SKM-1 (cell line): ENCODE data around the gene C1QL1.

Experiments
- DNase-seq: peaks from one replicate; lab custom pipeline; 2025; ENCODE audit not compliant: unreplicated experiment; lab: John Stamatoyannopoulos, UW

The C1QL1 gene

DNA sequence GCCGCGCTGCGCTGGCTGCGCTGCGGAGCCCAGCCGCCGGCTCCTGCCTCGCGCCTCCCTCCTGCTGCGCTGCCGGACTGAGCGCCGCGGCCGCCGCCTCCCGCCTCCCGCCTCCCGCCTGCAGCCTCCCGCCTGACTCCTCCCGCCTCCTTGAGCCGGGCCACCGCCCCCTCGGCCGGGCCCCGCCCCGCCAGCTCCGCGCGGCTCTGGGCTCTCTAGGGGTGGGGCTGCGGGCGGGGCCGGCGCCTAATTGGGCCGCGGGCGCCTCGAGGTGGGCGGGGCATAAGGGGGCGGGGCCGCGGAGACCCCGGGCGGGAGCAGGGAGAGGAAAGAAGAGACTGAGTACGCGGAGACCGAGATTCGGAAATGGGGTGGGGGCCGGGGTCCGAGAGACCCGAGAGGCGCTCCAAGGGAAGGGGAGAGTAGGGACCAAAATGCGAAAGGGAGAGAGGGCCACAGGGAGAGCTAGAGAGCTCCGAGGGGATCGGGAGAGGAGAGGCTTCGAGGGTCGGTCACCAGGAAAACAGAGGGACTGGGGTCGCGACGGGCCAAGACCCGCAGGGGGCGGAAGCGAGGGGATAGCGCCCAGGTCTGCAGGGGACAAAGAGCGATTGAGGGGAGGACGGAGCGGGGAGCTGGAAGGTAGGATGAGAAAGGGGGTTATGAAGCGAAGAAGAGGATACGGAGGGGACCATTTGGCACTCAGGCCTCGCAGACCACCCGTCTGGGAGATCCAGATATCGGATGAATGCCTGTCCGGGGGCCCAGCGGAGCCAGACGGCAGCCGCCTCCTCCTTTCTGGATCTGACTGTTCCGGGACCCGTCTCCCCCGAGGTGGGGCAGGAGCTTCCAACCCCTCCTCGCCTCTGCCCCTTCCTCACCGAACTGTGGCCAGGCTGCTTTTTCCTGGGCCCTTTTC lies at the start of gene C1QL1:
Gene C1QL1 (minus strand): TSS at position 79 of the 919 bp plus-strand sequence. CDS start 255 bp downstream, outside the sequence.
- DNase-seq: peak; percentile 88

GRCh38 chr17:45016823-45017222 lies 48.7 kb upstream of the C1QL1 start:
- no peak for DNase-seq

GRCh38 chr17:45016237-45016636 lies 48.1 kb upstream of the C1QL1 start:
- DNase-seq: no peak

DNA sequence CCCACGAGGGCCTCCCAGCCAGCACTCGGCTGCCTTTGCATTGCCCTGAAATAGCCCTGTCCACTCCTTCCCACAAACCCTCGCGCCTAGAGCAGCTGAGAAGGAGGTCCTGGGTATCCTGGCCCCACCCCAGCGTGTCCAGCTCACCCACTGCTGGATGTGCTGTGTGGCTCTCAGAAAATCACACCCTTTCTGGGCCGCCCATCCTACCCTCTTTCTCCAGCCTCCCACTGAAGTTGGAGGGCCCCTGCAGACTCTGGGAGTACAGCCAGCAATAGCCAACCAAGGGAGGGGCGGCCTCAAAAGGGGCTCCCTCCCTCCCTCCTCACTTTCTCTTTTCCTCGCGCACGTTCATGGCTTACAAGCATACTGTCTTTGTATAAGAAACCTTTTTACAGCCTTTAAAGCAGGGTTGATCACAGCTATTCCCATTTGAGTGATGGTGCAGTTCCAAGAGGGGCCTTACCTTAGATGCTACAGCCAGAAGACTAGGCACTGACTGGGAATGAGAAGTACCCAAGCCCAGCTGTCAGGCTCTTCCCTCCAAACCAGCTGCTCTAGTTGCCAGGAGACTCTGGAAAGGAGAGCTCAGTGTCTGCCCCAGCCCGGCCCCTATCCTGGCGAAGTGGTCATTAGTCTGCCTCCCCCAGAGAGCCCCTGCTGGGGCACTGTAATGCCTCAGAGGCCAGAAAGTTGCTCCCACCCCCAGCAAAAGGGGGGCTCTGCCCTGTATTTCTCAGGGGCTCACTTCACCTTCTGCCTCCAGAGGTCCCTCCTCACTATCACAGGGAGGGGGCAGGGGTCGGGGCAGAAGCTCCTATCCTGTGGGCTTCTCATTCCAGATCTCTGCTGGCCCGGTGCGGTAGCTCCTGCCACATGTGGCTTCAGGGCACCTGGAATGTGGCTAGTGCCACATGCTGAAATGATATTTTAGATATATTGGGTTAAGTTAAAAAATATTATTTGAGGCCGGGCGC lies 45.2 kb upstream of the C1QL1 start:
- DNase-seq: no peak

GRCh38 chr17:45011767-45012166 lies 43.7 kb upstream of the C1QL1 start:
- DNase-seq: no peak

DNA sequence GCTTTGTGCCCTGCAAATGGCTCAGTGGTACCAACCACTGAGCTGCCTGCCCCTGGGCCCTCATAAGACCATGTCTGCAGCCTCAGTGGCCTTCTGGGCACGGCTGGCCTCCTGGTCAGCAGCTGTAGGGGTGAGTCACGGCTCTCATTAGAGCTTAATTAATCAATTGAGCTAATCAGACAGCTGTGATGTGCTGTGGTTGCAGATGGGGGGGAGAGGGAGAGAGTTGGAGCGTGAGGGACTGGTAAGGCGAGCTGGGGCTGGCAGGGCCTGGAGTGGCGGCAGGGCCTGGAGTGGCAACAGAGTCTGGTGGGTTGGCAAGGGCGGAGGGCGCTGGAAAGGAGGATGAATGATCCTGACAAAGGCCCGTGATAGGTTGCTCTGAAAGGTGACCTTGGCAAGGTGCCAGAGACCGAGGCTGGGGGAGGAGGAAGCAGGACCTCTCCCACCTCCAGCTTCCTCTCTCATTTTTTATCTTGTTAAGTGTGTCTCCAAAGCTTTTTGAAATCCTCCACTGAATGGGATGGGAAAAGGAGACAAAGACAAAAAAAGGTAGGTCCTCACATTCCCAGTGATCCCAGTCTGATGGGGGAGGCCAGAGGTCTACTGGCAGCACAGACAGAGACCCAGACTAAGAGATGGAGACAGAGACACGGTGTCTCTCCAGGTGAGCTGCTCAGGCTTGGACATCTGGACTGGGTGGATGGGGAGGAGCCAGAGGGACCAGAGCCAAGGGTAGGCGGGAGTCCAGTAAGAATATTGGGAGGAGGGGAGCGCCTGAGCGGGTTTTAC lies 41.8 kb upstream of the C1QL1 start:
- DNase-seq: no peak

GRCh38 chr17:45008216-45008615 lies 40.1 kb upstream of the C1QL1 start:
- peak; percentile 42 for DNase-seq

- DNase-seq: no peak
These were observed 38.9 kb upstream of the C1QL1 start for GRCh38 chr17:45006927-45007461.

DNA sequence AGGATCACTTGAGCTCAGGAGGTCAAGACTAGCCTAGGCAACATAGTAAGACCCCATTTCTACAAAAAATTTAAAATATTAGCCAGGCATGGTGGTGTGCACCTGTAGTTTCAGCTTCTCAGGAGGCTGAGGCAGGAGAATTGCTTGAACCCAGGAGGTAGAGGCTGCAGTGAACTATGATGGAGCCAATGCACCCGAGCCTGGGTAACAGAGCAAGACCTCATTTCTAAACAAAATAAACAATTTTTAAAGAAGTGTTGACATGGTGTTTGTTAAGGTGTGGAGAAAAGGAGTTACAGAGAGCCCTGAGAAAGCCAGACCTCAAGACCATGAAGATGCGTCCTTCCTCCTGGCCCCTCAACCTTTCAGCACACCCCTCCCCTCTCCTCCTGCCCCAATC lies 37.6 kb upstream of the C1QL1 start:
- no peak for DNase-seq

DNA sequence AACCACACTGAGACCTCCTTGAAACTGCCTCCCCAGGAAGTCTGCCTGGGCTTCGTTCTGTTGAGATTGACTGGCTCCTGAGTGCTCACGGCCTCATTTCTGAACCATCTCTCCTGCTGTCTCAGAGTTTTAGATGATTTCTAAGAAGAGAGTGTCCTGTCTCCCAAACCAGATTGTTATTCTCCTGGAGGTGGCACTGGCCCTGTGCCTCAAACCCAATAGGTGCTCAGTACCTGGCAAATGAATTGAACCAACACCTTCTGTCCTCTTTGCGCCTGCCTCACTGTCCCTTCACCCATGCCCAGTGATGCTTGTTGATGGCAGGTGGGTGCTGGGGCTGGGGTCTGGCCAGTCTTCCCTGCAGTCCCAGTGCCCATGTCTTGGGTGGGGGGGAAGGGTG lies 36.3 kb upstream of the C1QL1 start:
- DNase-seq: no peak

GRCh38 chr17:45003877-45004276 lies 35.8 kb upstream of the C1QL1 start:
- DNase-seq: no peak

DNA sequence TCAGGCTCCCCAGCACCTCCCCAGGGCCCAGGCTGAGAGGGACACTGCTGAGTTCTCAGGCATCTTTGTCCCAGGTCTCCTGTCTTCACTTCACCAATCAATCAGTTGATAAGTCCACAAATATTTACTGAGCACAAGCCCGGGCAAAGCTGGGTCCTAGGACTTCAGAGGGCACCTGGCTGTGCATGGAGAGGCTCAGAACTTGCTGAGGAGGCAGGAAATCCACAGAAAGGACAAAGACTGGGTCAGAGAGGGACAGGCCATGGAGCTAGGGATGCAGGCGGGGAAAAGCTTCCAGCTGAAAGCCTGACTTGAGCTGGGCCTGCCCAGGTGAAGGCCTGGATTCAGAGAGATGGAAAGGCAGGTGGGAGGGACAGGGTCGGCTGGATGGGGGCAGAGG lies 33.2 kb upstream of the C1QL1 start:
- no peak for DNase-seq

DNA sequence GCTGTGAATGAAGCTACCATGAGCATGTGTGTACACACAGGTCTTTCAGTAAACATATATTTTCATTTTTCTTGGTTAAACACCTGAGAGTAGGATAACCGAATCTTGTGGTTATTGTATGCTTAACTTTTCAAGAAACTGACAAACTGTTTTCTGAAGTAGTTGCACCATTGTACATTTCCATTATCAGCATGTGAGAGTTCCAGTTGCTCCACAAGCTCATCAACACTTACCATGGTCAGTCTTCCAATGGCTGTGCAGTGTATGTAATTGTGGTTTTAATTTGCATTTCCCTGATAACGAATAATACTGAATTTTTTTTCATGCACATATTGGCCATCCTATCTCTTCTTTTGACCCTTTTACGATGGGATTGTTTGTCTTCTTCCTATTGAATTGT lies 31.3 kb upstream of the C1QL1 start:
- no peak for DNase-seq

GRCh38 chr17:44998646-44999045 lies 30.5 kb upstream of the C1QL1 start:
- DNase-seq: no peak

GRCh38 chr17:44997733-44998520 lies 29.8 kb upstream of the C1QL1 start:
- DNase-seq: no peak

DNA sequence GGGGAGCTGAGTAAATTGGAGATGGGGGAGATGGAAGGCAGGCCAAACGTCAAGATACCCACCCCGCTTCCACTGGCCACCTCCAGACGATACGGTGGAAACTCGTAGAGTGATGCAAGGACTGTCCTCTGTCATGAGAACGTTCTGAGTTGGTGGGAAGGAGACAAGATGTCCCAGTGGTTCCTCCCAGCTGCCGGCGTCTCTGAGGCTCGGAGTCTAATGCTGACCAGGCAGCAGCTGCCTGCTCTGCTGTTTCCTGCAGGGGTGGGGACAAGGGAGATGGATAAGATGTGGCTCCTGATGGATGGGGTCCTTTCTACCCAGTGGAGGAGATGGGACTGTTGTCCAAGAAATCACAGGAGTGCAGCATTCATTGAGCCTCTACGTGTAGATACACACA lies 28.2 kb upstream of the C1QL1 start:
- no peak for DNase-seq

DNA sequence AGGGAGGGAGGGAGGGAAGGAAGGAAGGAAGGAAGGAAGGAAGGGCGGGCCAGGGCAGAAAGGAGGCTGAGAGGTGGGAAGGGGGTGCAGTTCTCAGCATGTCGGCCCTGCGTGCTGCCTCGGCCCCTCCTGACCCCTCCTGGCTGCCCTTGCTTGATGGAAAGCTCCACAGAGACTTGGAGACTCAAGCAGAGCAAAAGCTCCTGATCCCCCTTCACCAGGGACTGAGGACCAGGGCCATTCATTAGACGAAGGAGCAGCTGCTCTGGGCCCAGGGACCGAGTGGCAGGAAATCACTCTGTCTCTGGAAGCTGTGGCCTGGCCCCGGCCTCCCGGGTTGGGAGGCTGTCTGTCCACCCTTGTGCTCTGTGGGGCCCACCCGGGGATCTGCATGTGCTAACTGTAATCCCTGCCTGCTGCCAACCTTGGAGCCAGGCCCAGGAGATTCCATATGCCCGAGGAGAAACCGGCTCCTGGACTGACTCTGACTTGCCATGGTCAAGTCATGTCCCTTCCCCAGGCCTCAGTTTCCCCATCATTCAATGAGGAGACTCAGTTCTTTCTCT lies 27.4 kb upstream of the C1QL1 start:
- no peak for DNase-seq

DNA sequence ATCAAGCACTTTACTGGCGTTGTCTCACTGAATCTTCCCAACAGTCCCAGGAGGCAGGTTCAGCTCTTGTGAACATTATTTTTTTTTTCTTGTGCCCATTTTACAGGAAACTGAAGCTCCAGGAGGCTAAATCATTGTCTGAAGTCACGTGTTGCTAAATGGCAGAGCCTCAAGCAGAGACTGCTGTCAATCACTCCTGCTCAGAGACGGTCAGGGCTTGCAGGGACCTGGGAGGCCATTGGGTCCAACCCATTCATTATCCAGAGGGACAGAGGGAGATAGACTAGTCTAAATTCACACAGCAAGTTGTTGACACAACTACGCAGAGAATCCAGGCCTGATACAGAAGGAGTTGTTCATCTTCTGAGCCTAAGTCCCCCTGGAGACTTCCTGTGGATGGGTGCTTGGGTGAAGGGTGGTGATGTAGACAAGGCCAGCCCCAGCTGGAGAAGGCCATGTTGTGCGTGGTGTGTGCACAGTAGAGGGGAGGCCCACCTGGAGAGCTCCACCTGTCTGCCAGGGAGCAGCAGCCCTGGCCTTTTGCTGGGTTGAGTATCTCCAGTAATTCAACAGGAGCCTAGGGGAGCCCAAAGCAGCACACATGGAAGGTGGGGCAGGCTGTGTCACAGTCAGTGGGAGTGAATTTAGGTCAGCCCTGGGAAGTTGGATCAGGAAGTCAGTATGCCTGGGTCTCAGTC lies 24.3 kb upstream of the C1QL1 start:
- DNase-seq: no peak

DNA sequence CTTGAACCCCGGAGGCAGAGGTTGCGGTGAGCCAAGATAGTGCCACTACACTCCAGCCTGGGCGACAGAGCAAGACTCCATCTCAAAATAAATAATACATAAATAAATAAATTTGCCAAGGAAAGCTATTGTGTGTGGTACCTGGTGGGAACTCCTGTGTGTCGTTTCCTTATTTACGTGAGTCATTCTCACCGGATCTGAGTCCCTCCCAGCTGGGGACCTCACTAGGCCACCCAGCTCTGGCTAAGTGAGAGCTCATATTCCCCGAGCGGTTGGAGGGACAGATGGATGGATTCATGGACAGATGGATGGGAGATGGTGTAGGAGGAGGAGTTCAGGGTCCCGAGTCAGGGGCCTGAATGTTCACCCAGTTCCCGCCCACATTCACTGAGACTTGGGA lies 22.9 kb upstream of the C1QL1 start:
- DNase-seq: no peak
